HG02763 (cell line): Measurements from ENCODE around the gene SVOP.

Experiments used
- ATAC-seq: cut with Tn5 transposase; IDR thresholded peaks from one replicate; pipeline ENCODE4 v1.9.1; 2021; ENCODE audit warnings: mild to moderate bottlenecking, moderate library complexity; ENCODE audit not compliant: unreplicated experiment

Gene SVOP

DNA sequence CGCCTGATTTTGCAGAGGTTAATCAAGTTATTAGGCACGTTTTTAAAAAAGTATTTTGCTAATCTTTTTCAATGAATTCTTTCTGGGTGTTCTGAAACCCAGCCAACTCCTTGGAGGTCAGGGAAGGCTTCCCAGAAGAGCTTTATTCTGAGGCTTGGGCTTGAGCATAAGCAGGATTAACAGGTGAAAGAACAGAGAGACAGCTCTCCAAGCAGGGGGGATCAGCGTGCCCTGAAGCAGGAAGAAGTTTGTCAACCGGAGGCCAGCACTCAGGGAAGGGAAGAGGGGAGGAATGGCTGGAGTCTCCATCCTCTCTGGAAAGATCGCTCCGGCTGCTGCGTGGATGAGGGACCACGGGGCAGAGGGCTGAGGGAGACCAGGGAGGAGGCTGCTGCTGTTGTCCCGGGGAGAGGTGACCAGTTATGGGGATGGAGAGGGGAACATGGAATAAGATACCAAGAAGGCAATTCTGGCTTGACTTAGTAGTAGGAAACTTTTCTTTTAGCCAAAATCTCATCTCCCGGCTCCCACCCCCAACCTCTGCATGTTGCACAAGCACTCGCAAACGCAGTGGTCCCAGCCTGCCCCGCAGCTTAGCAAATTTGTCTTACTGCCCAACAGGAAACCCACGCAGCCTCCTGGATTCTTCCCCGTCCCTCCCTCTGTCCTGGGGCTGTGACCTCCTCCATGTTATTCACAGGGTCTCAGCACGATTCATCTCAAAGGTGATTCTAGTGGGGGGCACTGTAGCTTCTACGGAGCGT lies 162.4 kb downstream of the SVOP start:
- no peak for ATAC-seq
